B cell (primary cell): ENCODE measurements around the gene S100A7. TPM values are rescaled to one million over a fixed set of nuclear protein-coding genes. Genes with fewer than 3 reads are reported as not detected.

ENCODE experiments used
- ATAC-seq: fragments of 200-7000 bp; cut with Tn5 transposase; one replicate; pipeline ENCODE4 v1.10.0; 2021; ENCODE audit warnings: low read depth, mild to moderate bottlenecking, moderate number of reproducible peaks, moderate library complexity
- CTCF ChIA-PET: fragments of 350-600 bp; sonication (Branson Sonifier 250); formaldehyde crosslinking; loops from one replicate; lab custom pipeline; 2021; ENCODE audit warnings: antibody characterized with exemption, inconsistent platforms; lab: Charles Lee
- POLR2A ChIA-PET: fragments of 350-600 bp; sonication (Branson Sonifier 250); formaldehyde crosslinking; loops from one replicate; lab custom pipeline; 2021; ENCODE audit warnings: antibody characterized with exemption; lab: Charles Lee
- DNase-seq: peaks from one replicate; pipeline ENCODE4 v3.0.0; 2013
- H2AFZ ChIP-seq: 2 replicates; pipeline ENCODE4 v1.6.1; 2012; ENCODE audit warnings: mild to moderate bottlenecking, low read depth, low read length; ENCODE audit not compliant: insufficient read depth, poor library complexity, severe bottlenecking
- H3K27ac ChIP-seq, 2 donors: 1 replicate in 1 of 2; 2 replicates in 1 of 2; pipeline ENCODE4 v1.5.1; 2012 to 2013; ENCODE audit warnings: low read length in 2 of 2, mild to moderate bottlenecking in 2 of 2, moderate library complexity in 1 of 2
- H3K27me3 ChIP-seq, 4 experiments: fragments of 200-600 bp in 1 of 4; sonication (generic) in 1 of 4; replicated peaks in 1 of 4; 1 replicate in 2 of 4; 2 replicates in 2 of 4; pipeline versions ENCODE4 v1.6.1 to v1.7.0; 2013 to 2016; ENCODE audit warnings: low read length in 3 of 4, mild to moderate bottlenecking in 2 of 4, mixed read lengths in 1 of 4, moderate library complexity in 1 of 4; ENCODE audit not compliant: insufficient read depth in 4 of 4, control insufficient read depth in 3 of 4; ENCODE audit errors: control extremely low read depth in 1 of 4
- H3K36me3 ChIP-seq, 2 experiments: replicated peaks in 1 of 2; 1 replicate in 1 of 2; 2 replicates in 1 of 2; pipeline versions ENCODE4 v1.6.1 to v1.7.1; 2013; ENCODE audit warnings: low read length in 1 of 2; ENCODE audit not compliant: insufficient read depth in 2 of 2, control insufficient read depth in 1 of 2; ENCODE audit errors: control extremely low read depth in 1 of 2, extremely low read depth in 1 of 2
- H3K4me1 ChIP-seq, 2 donors: fragments of 200-600 bp in 1 of 2; sonication (generic) in 1 of 2; 1 replicate in 1 of 2; 2 replicates in 1 of 2; pipeline versions ENCODE4 v1.5.1 to v1.6.1; 2013 to 2017; ENCODE audit warnings: low read length in 2 of 2; ENCODE audit not compliant: control insufficient read depth in 2 of 2, insufficient read depth in 2 of 2
- H3K4me2 ChIP-seq: replicated peaks from 2 replicates; pipeline ENCODE3; 2012; ENCODE audit warnings: mild to moderate bottlenecking, low read depth, low read length; ENCODE audit not compliant: poor library complexity, severe bottlenecking
- H3K4me3 ChIP-seq, 5 experiments: fragments of 200-600 bp in 1 of 5; sonication (generic) in 1 of 5; 1 replicate in 3 of 5; 2 replicates in 2 of 5; pipeline versions ENCODE4 v1.5.1 to v1.7.0; 2011 to 2016; ENCODE audit warnings: low read length in 4 of 5, mild to moderate bottlenecking in 4 of 5, low read depth in 2 of 5, control low read depth in 1 of 5, moderate library complexity in 1 of 5; ENCODE audit not compliant: insufficient read depth in 1 of 5; ENCODE audit errors: control extremely low read depth in 1 of 5, extremely low read depth in 1 of 5
- H3K79me2 ChIP-seq: fragments of 200-600 bp; sonication (generic); one replicate; pipeline ENCODE4 v1.6.0; 2016; ENCODE audit warnings: low read length; ENCODE audit not compliant: control insufficient read depth, insufficient read depth
- H3K9ac ChIP-seq: fragments of 200-600 bp; sonication (generic); 2 replicates; pipeline ENCODE4 v1.6.1; 2017; ENCODE audit warnings: mild to moderate bottlenecking, low read length, moderate library complexity
- H3K9me3 ChIP-seq, 3 donors: one replicate each; pipeline versions ENCODE4 v1.6.1 to v1.7.1; 2013; ENCODE audit warnings: low read length in 2 of 3; ENCODE audit not compliant: control insufficient read depth in 2 of 3, insufficient read depth in 1 of 3; ENCODE audit errors: control extremely low read depth in 1 of 3
- H4K20me1 ChIP-seq: 2 replicates; pipeline ENCODE4 v1.6.0; 2012; ENCODE audit warnings: mild to moderate bottlenecking, low read length; ENCODE audit not compliant: insufficient read depth, control insufficient read depth, poor library complexity, severe bottlenecking
- H3K27ac Mint-ChIP-seq: one replicate; pipeline ENCODE4 v1.8.0; 2021; ENCODE audit warnings: mixed read lengths
- H3K27me3 Mint-ChIP-seq: one replicate; pipeline ENCODE4 v1.8.0; 2021; ENCODE audit warnings: mixed read lengths
- H3K4me1 Mint-ChIP-seq: one replicate; pipeline ENCODE4 v1.8.0; 2021; ENCODE audit warnings: mixed read lengths
- H3K4me3 Mint-ChIP-seq: one replicate; pipeline ENCODE4 v1.8.0; 2021; ENCODE audit warnings: mixed read lengths
- H3K9me3 Mint-ChIP-seq: one replicate; pipeline ENCODE4 v1.8.0; 2022; ENCODE audit warnings: mixed read lengths; ENCODE audit not compliant: insufficient read depth
- CTCF ChIP-seq: fragments of 200-600 bp; IDR thresholded peaks from one replicate; pipeline ENCODE4 v1.8.0; 2022; ENCODE audit warnings: antibody characterized with exemption, mild to moderate bottlenecking
- EZH2 ChIP-seq: IDR thresholded peaks from 2 replicates; pipeline ENCODE4 v1.6.1; 2012; ENCODE audit warnings: borderline replicate concordance, low read depth, mild to moderate bottlenecking, moderate library complexity, low read length; ENCODE audit not compliant: insufficient read depth, poor library complexity, severe bottlenecking
- WGBS: methylation state at CpG from one replicate; pipeline ENCODE4 v1.1.5; 2013; ENCODE audit warnings: missing lambda C conversion rate; ENCODE audit not compliant: insufficient coverage; 5-methylcytosine and 5-hydroxymethylcytosine counted together
- intact Hi-C: fragments of 100-400 bp; cut with micrococcal nuclease; formaldehyde crosslinking; loops from one replicate; pipeline ENCODE4 v1.10.0; 2022
- polyA plus RNA-seq: library from polyadenylated mRNA; depleted of rRNA; stranded (reverse); fragments of >200 nt; gene quantifications from 2 replicates; pipeline ENCODE4 v1.2.3, GENCODE V29; 2012
- total RNA-seq, 2 donors: library from RNA; stranded (reverse); fragments of 120-200 nt in 1 of 2; gene quantifications; 1 replicate in 1 of 2; 2 replicates in 1 of 2; pipeline versions ENCODE4 v1.2.3 to v1.2.4, GENCODE V29; 2013 to 2022

Gene S100A7
- total and polyA plus RNA-seq, 2 donors (not counting 1 experiment from before 2014, with no cell fraction given) = not detected

- Histone ChIP-seq H3K27me3 (peaks cover 0 to 10% (median under 1%) of the 10 kb centered on the region in 4 experiments), H3K4me2 (no peak overlapping the region), H3K9ac (no peak overlapping the region), H3K36me3 (no peaks in the 10 kb centered on the region), H4K20me1 (no peaks in the 10 kb centered on the region), H3K79me2 (no peaks in the 10 kb centered on the region), H3K27ac (no peak overlapping the region), H2AFZ (no peak overlapping the region), H3K4me1 (no peaks in the 10 kb centered on the region), H3K4me3 (no peak overlapping the region), H3K9me3 (no peaks in the 10 kb centered on the region)
- peaks cover 45% of the 10 kb centered on the region for H3K27me3 Mint-ChIP-seq
- H3K4me3 Mint-ChIP-seq = no peak overlapping the region
- POLR2A ChIA-PET = no interaction called here
- CTCF ChIA-PET = no interaction called here
- 94% methylated on average over 2 of the region's 2 CpGs for WGBS
- H3K27ac Mint-ChIP-seq = no peak overlapping the region
- no peaks in the 10 kb centered on the region for H3K9me3 Mint-ChIP-seq
- DNase-seq = no peak
- TF ChIP-seq CTCF (no peak), EZH2 (no peak)
- ATAC-seq = no peak
- intact Hi-C loops = no loop called here
- H3K4me1 Mint-ChIP-seq = no peaks in the 10 kb centered on the region
Observed at GRCh38 chr1:153430166-153430553, 30.3 kb downstream of the S100A7 start.

GRCh38 chr1:153429266-153430165 is 30.9 kb downstream of the S100A7 start:
- TF ChIP-seq EZH2 (no peak), CTCF (no peak)
- POLR2A ChIA-PET = no interaction called here
- Mint-ChIP-seq H3K27me3 (peaks cover 48% of the 10 kb centered on the region), H3K4me1 (no peaks in the 10 kb centered on the region), H3K27ac (no peak overlapping the region), H3K9me3 (no peaks in the 10 kb centered on the region), H3K4me3 (no peak overlapping the region)
- WGBS = 81% methylated on average over 5 of the region's 7 CpGs
- Histone ChIP-seq H3K79me2 (no peaks in the 10 kb centered on the region), H3K4me2 (no peak overlapping the region), H3K9me3 (no peaks in the 10 kb centered on the region), H3K4me3 (no peak overlapping the region), H3K4me1 (no peaks in the 10 kb centered on the region), H3K27ac (no peak overlapping the region), H4K20me1 (no peaks in the 10 kb centered on the region), H3K36me3 (no peaks in the 10 kb centered on the region), H3K27me3 (peaks cover 0 to 10% (median under 1%) of the 10 kb centered on the region in 4 experiments), H3K9ac (no peak overlapping the region), H2AFZ (no peak overlapping the region)
- intact Hi-C loops = no loop called here
- DNase-seq (no peak), ATAC-seq (no peak)
- CTCF ChIA-PET = no interaction called here
